LNCAP (cell line): ENCODE results near the gene GAR1.

Experiments used
- TF ChIP-seq, protein P1 (sequence below): fragments of 450-650 bp; IDR thresholded peaks from 2 replicates; pipeline ENCODE4 v1.5.1; 2017; ENCODE audit warnings: mild to moderate bottlenecking

GAR1 gene

DNA sequence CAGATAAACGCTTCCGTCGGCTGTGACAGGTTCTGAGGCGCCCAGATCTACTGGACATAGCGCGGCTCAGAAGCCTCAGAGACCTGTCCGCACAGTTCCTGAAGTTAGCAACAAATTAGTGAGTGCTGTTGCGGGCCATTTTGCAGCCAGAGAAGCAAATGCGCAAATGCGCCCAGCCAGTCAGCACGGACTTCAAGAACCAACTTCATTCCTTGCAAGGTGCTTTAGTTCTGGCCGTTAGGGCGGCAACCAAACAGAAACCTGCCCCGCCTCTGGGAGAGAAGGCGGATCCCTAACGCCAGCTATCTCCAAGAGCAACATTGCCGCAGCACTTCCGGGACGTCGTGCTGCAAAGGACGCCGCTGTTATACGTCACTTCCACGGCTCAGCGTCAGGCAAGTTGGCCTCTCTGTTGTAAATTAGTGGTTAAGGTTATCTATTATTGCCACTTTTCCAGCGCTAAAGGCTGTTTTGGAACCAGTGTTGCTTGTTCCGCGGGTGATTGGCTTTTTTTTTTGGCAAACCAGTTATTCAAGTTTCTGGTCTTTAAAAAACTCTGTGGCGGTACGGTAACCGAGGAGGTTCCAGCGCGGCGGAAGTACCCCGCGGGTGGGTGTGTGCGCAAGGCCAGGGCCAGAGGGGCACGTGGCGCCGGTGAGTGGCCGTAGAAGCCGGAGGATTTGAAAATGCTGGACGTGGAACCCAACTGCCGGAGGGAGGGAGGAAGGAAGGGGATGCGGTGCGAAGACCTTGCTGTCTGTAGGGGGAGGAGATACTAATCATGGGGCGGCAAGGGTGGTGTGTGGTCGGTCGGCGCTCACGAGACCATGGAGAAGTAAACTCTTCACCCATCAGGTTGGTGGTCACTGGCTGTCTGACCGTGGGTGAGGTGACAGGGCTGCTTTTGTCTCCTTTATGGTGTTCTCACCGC, at the start of gene GAR1:
GAR1 (plus strand) TSS at position 612 of the 931 bp plus-strand sequence. CDS start 403 bp downstream, outside the sequence.
- TF ChIP-seq, protein P1, sequence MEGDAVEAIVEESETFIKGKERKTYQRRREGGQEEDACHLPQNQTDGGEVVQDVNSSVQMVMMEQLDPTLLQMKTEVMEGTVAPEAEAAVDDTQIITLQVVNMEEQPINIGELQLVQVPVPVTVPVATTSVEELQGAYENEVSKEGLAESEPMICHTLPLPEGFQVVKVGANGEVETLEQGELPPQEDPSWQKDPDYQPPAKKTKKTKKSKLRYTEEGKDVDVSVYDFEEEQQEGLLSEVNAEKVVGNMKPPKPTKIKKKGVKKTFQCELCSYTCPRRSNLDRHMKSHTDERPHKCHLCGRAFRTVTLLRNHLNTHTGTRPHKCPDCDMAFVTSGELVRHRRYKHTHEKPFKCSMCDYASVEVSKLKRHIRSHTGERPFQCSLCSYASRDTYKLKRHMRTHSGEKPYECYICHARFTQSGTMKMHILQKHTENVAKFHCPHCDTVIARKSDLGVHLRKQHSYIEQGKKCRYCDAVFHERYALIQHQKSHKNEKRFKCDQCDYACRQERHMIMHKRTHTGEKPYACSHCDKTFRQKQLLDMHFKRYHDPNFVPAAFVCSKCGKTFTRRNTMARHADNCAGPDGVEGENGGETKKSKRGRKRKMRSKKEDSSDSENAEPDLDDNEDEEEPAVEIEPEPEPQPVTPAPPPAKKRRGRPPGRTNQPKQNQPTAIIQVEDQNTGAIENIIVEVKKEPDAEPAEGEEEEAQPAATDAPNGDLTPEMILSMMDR = no peak

DNA sequence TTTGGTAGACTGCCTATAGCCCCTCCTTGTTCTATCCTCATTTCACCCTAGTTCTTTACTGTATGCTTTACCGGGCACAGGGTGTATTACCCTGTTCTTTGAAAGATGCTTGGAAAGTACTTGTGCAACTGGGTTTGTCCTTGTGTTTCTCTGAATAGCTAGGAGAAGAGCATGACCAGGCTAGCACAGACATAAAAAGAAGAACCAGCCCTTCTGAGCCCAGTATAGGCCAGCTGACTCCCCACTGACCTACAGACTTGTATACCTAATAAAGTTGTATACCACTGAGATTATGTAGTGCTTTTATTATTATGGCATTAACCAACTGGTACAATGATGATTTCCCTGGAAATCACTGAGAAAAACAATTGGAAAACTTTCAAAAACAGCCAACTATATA, 28.7 kb upstream of the GAR1 start:
- TF ChIP-seq, protein P1 = no peak

DNA sequence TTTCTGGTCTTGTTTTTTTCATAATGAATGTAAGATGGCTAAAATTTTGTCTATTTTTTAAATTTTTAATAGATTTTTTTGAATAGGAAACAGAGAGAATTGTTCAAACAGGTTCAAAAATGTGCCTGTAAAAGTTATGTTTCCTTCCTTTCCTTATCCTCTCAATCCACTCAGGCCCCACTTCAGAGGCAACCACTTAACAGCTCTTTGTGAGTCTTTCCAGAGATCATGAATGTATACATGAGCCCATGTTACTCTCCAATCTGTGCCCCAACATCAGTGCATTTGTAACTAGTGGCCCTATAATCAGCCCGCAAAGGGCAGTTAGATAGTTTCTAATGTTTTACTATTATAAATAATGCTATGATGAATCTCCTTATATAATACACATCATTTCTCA, 27.8 kb upstream of the GAR1 start:
- TF ChIP-seq, protein P1 = no peak

DNA sequence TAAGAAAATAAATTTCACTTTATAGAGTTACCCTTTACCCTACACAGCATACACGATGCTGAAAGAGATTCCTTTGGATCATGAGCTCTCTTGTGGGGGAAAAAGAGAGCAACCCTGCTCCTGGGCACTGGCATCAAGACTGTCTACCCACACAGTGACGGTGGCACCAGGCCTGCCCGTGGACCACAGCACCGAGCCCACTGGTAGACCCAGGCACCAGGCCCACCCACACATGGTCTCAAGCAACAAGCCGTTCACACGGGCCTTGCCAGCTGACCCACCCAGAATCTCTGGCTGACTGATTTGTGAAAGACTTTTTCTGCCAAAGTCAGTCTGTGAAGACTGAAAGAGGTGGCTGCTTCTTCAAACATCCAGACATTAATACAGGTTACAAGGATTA, 20.5 kb upstream of the GAR1 start:
- TF ChIP-seq, protein P1 = no peak

DNA sequence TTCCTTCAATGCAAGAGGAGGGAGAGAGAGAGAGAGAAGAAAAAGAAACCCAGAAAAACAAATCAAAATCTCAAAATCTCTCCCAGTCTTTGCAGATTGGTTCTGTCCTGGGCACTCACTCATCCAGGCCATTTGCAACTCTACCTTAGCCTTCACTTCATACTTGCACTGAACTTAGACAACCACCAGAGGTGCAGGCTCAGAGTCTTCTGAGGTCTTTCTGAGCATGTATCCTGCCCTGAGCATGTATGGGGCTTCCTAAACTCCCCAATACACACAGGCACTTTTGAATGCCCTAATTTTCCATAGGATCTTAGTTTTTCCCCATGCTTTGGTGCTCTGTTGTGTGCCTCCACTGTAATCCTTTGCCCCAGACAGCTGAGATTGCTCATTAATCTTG, 16.7 kb upstream of the GAR1 start:
- TF ChIP-seq, protein P1 = no peak

DNA sequence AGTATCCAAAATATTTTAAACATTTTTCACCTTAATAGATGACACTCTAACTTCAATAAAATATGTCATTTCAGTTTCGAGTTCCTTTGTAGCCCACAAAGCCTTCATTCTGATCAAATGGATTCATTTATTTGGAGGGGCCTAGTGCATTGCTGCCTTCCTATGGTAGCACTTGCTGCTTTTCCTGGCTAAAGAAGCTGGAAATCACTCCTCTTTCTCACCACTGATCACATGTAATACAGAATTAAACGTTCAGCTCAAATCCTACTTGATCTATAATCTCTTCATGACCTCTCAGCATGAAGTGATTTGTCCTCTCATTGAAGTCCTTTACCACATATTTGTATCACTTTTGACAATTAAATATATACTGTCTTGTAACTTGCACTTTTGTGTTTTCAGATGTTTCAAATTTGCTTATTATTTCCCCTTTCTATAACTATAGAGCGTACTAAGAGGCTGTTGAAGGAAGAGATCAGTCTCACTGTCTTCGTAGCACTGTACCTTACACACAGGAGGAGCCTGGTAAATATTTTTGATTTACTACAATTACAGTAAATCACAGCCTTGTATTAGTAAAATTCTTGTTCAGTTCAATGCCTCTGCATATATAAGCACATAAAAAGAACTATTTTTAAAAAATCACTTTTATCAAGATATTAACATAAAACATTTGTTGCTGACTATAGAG, 14.3 kb upstream of the GAR1 start:
- TF ChIP-seq, protein P1 = no peak

DNA sequence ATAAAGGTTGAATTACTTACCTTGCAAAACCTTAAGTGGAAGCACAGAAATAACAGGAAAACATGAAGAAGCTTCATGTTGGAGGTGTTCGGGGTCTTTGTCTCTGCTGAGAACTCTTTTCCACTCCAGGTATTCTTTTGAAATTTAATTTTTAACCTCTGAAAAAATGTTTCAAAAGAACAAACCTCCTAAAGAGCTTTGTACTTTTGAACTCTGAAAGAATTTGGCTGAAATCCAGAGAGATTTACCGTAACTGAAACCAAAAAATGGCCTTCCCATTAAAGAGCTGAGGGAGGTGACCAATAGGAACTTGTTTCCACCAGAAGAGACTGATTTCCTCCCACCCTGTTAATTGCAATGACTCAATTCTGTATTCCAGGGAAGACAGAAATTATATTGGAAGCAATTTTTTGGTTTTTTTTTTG, 13.7 kb upstream of the GAR1 start, which contains the start of gene CFI:
CFI (minus strand) TSS at position 105 of the 425 bp plus-strand sequence; CDS start at position 77, 28 bp downstream.
- TF ChIP-seq, protein P1 = no peak
